SK-N-MC (cell line): ENCODE data around the gene NISCH.

Experiments
- DNase-seq: peaks from one replicate; pipeline ENCODE4 v3.0.0-alpha.2; 2011; ENCODE audit warnings: low read depth, low spot score
- H3K27ac ChIP-seq: fragments of 200-600 bp; sonication (generic); 2 replicates; pipeline ENCODE4 v1.5.1; 2016; ENCODE audit warnings: mixed run types
- H3K36me3 ChIP-seq: fragments of 200-600 bp; sonication (generic); 2 replicates; pipeline ENCODE4 v1.6.1; 2017; ENCODE audit warnings: antibody characterized with exemption, low read length, mixed read lengths; ENCODE audit not compliant: insufficient read depth
- H3K4me3 ChIP-seq: fragments of 200-600 bp; sonication (generic); 2 replicates; pipeline ENCODE4 v1.5.1; 2016
- H3K9ac ChIP-seq: fragments of 200-600 bp; sonication (generic); 2 replicates; pipeline ENCODE4 v1.8.0; 2017; ENCODE audit warnings: mixed run types, mixed read lengths; ENCODE audit not compliant: insufficient read length
- H3K9me3 ChIP-seq: fragments of 200-600 bp; sonication (generic); 2 replicates; pipeline ENCODE4 v1.6.1; 2017; ENCODE audit warnings: low read depth, mild to moderate bottlenecking, antibody characterized with exemption, low read length, moderate library complexity, mixed read lengths
- EZH2 ChIP-seq: fragments of 200-600 bp; sonication (generic); IDR thresholded peaks from one replicate; pipeline ENCODE4 v1.6.1; 2017; ENCODE audit warnings: antibody characterized with exemption
- FOXP2 ChIP-seq: optimal IDR thresholded peaks from 2 replicates; pipeline ENCODE3; 2011; ENCODE audit warnings: mild to moderate bottlenecking, moderate library complexity; ENCODE audit not compliant: insufficient read depth; ENCODE audit errors: extremely low read length, control extremely low read depth
- POLR2AphosphoS5 ChIP-seq: IDR thresholded peaks from 2 replicates; pipeline ENCODE4 v1.6.1; 2012; ENCODE audit warnings: mild to moderate bottlenecking, low read depth, low read length, borderline replicate concordance

Gene NISCH

GRCh38 chr3:52423173-52423572 lies 32.2 kb upstream of the NISCH start:
- Histone ChIP-seq H3K36me3 (no peaks in the 10 kb centered on the region), H3K27ac (no peak overlapping the region), H3K9me3 (no peaks in the 10 kb centered on the region), H3K4me3 (no peak overlapping the region), H3K9ac (no peak overlapping the region)
- TF ChIP-seq POLR2AphosphoS5: no peak
- no peak for TF ChIP-seq FOXP2
- TF ChIP-seq EZH2: no peak
- DNase-seq: no peak

DNA sequence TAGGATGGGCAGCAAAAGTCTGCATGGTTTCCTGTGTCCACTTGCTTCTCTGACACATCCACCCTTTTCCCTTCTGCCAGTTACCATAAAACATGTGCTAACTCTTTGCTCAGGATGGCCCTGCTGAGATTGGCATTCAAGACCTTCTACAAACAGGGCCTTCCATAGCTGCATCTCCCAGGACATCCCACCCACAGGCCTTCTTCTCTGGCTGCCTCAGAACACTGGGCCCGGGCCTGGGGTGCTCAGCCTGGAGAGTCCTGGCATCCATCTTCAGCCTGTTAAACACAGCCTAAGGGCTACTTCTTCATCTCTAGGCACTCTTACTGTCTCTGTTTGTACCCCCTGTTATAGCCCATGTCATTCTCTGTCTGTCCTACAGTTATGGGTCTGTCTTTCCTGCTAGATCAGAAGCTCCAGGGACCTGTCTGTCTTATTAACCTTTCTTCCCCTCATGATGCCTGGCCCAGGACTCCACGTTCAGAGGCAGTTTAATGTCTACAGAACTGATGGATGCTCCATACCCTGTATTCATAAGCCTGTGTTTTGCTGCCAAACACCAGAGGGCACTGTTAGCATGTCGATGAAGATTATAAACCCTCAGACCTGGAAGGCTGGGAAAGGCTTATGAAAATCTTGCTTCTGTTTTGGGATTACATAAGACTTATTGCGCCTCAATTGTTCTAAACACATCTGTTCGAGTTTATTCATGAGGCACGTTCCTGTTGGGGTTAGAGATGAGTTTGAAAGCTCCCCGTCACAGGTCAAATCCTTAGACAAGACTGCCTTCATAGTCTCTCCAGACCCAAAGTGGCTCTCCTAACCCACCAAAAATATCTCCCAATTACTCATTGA lies 27.0 kb upstream of the NISCH start:
- Histone ChIP-seq H3K36me3 (no peaks in the 10 kb centered on the region), H3K9ac (no peak overlapping the region), H3K9me3 (no peaks in the 10 kb centered on the region), H3K4me3 (no peak overlapping the region), H3K27ac (no peak overlapping the region)
- no peak for DNase-seq
- TF ChIP-seq EZH2: no peak
- no peak for TF ChIP-seq FOXP2
- no peak for TF ChIP-seq POLR2AphosphoS5

DNA sequence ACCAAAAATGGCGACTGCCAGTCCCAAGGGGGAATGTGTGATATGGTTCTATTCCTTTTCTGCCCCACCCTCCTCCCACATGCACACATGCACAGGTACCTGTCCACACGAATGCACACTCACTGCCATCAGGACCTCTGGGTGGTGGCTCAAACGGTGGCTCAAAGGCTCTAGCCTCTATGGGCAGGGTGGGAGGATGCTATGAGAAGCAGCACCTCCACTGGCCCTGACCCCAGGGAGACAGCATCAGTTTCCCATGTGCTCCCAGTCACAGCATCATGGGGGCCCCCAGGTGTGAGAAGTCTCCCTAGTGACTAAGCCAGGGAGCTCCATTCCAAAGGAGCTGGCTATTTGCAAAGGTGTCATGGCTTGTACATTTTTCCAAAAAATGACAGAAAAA lies 26.4 kb upstream of the NISCH start:
- H3K36me3 ChIP-seq: no peaks in the 10 kb centered on the region
- H3K9me3 ChIP-seq: no peaks in the 10 kb centered on the region
- DNase-seq: no peak
- H3K4me3 ChIP-seq: no peak overlapping the region
- H3K9ac ChIP-seq: no peak overlapping the region
- H3K27ac ChIP-seq: no peak overlapping the region
- TF ChIP-seq POLR2AphosphoS5: no peak
- TF ChIP-seq FOXP2: no peak
- TF ChIP-seq EZH2: no peak

GRCh38 chr3:52429779-52430415 lies 25.5 kb upstream of the NISCH start:
- no peaks in the 10 kb centered on the region for H3K36me3 ChIP-seq
- no peak overlapping the region for H3K27ac ChIP-seq
- no peak overlapping the region for H3K9ac ChIP-seq
- H3K4me3 ChIP-seq: no peak overlapping the region
- H3K9me3 ChIP-seq: no peaks in the 10 kb centered on the region
- TF ChIP-seq EZH2: no peak
- no peak for TF ChIP-seq FOXP2
- DNase-seq: no peak

DNA sequence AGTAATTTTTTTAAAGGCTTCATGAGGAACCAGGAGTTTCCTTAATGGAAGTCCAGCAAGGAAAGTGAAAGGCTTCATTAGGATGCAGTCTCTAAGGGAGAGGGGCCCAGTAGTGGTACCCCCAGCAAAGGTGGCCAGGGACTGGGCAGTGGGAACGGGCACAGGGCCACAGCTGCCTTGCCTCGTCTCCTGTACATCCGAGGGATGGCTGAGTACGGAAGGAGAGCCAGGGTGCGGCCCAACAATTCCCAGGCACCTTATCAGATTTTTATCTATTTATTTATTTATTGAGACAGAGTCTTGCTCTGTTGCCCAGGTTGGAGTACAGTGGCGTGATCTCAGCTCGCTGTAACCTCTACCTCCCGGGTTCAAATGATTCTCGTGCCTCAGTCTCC lies 25.0 kb upstream of the NISCH start:
- Histone ChIP-seq H3K27ac (no peak overlapping the region), H3K9me3 (no peaks in the 10 kb centered on the region), H3K4me3 (no peak overlapping the region), H3K9ac (no peak overlapping the region), H3K36me3 (no peaks in the 10 kb centered on the region)
- DNase-seq: no peak
- TF ChIP-seq EZH2 (no peak), FOXP2 (no peak), POLR2AphosphoS5 (no peak)

GRCh38 chr3:52431459-52432223 lies 23.8 kb upstream of the NISCH start:
- Histone ChIP-seq H3K9me3 (no peaks in the 10 kb centered on the region), H3K36me3 (no peaks in the 10 kb centered on the region), H3K4me3 (no peak overlapping the region), H3K27ac (no peak overlapping the region), H3K9ac (no peak overlapping the region)
- no peak for TF ChIP-seq POLR2AphosphoS5
- TF ChIP-seq EZH2: no peak
- no peak for TF ChIP-seq FOXP2
- DNase-seq: no peak

- TF ChIP-seq FOXP2: no peak
- no peak for TF ChIP-seq EZH2
- no peak for TF ChIP-seq POLR2AphosphoS5
- H3K27ac ChIP-seq: no peak overlapping the region
Measured at GRCh38 chr3:52432225-52432624, 23.2 kb upstream of the NISCH start.

DNA sequence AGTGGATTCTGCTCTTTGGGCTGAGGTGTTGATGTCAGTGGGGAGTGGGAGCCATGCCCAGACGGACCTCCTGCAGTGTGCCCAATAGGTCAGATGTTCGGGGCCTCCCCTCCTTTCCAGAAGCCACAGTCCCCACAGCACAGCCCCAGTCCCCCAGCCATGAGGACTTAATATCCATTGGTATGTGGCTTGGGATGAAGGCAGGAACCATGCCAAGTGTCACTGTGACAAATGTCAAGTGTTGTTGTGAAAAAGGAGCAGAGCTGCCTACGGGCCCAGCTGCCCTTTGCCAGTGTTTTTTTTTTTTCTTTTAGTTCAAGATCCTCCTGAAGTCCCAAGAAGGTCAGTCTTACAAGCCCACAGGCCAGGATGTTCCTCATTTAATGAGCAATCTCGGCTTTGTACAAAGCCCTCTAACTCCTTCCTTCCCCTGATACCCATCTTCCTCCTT lies 22.7 kb upstream of the NISCH start:
- Histone ChIP-seq H3K4me3 (no peak overlapping the region), H3K9ac (no peak overlapping the region), H3K27ac (no peak overlapping the region), H3K9me3 (no peaks in the 10 kb centered on the region), H3K36me3 (no peaks in the 10 kb centered on the region)
- TF ChIP-seq FOXP2 (no peak), POLR2AphosphoS5 (no peak), EZH2 (no peak)
- DNase-seq: no peak

More at GRCh38 chr3:52432225-52432624, 23.2 kb upstream of the NISCH start:
- Histone ChIP-seq H3K36me3 (no peaks in the 10 kb centered on the region), H3K4me3 (no peak overlapping the region), H3K9ac (no peak overlapping the region), H3K9me3 (no peaks in the 10 kb centered on the region)
- no peak for DNase-seq
